ENCODE results near the gene ZNF747.
"Not testable (repeated sequence)": the region's sequence is repeated elsewhere in the genome, so short reads cannot be mapped to it uniquely, and the experiment has no call there.

Gene ZNF747

DNA sequence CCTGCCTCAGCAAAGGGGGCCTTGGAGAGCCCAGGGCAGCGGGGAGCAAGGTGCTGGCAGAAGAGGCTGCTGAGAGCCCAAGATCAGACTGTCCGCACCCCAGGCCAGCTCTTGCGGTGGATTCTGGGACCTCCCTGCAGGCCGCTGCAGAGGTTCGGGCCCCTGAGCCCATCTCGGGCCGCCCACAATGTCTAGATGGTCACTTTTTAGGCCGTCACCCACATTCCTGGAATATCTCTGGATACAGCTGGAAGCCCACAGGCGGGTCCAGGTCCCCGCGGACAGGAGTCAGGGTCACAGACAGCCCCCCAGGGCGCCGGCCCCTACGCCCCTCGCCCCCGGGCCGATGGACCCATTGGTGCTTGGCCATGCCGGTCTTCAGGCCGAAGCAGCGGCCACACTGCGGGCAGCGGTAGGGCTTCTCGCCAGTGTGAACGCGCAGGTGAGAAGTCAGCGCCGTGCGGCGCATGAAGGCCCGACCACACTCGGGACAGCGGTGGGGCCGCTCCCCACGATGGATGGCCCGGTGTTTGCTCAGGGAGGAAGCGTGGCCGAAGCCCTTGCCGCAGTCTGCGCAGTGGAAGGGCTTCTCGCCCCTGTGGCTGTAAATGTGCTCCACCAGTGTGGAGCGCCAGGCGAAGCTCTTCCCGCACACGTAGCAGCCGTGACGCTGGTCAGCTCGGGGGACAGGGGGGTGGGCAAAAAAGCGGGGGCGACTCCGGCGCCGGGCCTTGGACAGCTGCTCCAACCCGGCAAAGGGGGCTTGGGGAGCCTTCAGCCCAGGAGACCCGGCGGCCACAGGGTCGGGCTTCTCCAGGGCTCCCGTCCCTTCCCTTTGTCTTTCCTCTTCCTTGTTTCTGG is 2.1 kb downstream of the ZNF747 start:
- no peak for DNase-seq

DNA sequence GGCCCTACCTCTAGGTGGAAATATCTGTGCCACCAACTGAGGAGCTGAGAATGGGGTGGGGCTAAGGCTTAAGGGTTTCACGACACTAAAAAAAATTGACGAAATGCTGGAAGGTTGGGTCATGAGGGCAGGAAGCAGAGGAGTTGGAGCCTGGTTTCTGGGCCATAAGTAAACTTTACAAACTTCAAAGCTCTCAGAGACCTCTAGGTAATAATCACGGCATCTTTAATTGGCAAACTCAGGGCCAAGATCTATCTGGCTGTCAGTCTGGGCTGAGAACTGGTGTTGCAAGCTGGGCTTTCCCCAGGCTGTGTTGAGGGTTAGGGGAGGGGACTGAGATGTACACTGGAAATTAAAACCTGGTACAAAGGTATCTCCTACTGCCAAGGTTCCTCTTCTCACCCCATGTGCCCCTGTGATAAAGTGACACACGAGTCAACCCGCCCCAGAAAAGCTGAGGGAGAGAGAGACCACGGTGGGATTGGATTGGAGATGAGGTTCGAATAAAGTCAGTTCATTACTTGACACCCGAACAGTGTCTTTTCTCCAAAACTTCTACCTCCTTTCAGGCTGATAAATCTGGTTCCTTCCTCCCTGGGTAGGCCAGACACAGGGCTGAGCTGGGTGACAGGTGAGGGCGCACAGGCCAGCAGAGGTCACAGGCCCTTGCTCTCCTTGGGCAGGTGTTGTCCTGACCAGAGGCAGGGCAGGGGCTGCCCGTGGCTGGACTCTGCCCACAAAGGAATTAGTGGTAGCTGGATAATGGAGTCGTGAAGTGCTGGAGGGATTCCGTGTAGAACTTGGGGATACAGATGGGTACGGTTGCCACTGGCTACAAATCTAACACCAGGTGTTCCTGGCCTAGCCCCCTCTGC is 4.3 kb downstream of the ZNF747 start:
- DNase-seq: no peak

DNA sequence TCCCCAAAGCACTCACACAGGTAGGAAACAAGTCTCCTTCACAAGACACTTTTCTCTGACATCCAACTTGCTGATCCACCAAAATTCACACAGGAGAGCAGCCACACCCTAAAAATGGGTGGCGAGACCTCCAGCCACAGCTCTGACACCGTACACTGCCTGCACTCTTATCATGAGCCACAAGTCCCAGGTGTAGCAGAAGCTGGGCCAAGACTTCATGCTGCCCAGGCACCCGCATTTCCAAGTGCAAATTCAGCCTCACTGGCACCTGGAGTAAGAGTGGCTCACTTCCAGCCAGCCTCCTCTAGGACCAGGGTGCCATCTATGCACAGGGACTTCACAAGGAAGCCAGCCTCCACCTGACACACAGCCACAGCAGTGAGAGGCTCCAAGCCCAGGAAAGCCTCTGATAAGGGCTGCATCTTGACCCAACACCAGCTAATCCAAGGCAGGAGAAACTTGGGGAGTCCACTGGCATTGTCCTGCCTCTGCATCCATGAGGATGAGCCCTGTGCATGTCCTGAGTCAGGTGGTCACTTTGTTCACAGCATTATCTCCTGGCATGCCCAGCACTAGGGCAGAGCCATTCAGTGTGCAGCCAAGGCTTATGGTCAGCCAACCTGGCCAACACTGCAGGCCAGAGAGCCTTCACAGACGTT is 5.7 kb downstream of the ZNF747 start:
- no peak for DNase-seq

DNA sequence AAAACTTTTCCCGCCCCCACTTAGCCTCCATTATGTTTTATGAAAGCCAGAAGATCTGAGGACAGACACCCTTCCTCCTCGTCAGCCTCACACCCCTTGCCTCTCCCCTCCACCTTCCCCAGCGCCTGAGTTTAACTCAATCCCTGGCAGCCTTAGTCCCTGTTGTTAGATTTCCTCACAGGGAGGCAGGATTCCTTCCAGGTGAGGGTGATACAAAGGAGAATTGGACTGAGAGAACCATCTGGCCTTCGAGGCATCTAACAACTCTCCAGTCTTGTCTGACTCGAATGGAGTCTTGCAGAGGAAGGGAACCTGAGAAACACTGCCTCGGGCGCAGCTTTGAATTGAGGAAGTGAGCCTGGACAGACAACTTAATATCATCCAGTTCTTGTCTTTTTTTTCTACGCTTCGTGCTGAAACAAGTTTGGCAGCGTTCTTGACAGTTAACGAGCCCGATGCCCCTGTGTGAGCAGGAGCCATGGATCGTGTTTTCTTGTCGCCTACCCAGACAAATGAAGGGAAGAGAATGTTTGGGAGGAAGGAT is 7.0 kb downstream of the ZNF747 start:
- peak in 1 of 2 experiments; percentile 45 for DNase-seq

DNA sequence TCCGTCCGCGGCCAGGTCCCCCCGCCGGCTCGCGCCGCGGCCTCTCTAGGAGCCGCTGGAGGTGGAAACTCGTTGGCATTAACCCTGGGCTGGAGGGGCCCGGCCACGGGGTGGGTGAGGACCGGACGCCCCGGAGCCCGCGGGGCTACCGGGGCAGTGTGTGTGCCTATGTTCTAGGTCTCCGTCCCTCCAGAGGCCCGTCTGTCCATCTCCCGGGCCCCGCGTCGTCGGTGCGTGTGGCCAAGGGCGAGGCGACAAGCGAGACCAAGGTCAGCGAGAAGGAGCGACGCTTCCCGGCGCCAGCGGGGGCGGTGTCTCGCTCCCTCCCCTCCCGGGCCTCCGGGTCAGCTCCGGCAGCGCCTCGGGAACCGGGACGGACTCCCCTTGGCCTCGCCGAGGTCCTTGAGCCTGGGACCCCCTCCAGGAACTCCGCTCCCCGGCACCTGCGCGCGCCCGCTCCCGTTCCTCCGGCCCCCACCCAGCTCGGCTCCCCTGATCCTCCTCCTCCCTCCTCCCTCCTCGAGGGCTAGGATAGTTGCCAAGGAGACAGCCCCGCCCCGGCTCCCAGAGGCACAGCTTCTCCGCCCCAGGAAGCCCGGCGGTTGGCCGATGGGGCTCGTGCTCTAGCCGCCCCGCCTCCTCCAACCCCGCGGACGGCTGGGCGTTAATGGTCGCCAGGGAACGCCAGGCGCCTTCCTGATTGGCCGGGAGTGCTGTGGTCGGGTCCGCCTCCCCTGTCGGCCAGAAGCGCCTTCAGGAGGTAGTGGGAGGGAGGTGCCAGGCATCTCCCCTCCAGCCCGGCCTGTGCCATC is 7.6 kb downstream of the ZNF747 start:
- peak; percentile 97 to 98 for DNase-seq

DNA sequence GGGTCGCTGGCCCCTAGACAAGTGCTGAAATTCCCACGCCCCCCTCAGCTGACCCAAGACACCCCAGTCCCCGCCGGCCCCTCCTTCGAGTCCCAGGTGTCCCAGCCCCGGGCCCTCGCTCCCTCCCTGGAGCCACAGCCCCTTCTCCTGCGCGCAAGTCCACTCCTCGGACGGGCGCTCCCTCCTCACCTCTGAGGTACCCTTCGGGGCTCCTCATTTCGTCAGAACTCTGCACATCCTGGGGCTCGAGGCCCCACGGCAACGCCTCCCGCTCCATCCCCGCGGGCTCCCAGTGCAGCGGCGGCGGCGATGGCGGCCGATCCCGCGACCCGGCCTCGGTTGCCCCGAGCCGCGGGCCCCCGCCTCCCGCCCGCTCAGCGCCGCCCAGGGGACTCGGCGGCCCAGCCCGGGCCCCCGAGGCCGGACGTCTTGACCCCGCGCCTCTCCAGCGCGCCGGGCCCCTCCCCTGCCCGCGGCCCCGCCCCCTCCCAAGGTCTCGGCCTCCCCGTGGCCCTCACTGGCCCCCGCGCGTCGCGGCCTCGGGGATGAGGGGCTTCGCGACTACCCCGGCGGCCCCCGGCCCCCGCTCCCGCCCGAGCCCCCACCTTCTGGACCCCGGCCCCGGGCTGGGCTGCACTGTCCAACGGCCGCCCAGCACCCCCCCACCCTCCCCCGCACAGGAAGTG is 8.4 kb downstream of the ZNF747 start, which contains the start of gene ZNF768:
ZNF768 (minus strand) TSS at position 430 of the 686 bp plus-strand sequence; CDS start at position 277, 153 bp downstream.
- peak; percentile 49 to 65 for DNase-seq

DNA sequence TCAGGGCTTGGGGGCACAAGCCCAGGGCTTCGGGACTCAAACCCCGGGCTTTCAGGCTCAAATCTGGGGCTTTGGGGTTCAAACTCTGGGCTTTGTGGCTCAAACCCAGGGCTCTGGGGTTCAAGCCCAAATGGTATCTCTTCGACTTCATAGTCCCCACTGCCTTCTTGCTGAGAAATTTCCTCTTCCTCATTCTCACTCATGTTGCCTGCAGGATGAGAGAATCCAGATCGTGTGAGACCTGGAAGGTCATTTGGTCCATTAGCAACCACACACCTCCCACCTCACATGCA is 8.9 kb downstream of the ZNF747 start:
- DNase-seq: no peak

DNA sequence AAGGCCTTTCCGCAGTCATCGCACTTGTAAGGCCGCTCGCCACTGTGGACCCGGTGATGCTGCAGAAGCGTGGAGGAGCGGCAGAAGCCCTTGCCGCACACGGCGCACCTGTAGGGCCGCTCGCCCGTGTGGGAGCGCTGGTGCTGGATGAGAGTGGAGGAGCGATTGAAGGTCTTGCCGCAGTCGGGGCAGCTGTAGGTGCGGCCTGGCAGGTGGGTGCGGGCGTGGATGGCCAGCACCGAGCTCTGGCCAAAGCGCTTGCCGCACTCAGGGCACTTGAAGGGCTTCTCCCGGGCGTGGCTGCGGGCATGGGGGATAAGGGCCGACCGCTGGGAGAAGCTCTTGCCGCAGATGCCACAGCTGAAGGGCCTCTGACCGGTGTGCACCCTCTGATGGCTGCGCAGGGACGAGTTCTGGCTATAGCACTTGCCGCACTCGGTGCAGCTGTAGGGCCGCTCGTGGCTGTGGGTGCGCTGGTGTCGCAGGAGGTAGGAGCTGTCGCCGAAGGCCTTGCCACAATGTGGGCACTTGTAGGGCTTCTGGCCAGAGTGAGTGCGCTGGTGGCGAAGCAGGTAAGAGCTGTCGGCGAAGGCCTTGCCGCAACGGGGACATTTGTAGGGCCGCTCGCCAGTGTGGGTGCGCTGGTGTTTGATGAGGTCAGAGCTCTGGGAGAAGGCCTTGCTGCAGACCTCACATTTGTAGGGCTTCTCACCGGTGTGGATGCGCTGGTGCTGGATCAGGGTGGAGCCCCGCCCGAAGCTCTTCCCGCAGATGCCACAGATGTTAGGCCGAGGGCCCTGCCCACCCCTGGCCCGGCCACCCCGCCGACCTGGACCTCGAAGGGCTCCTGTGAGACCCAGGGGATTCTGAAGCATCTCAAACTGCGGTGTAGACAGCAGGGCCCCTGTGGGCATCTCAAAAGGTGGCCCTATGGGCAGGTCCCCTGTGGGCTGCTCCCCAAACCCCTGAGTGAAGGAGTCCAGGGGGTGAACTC is 9.8 kb downstream of the ZNF747 start:
- no peak for DNase-seq

DNA sequence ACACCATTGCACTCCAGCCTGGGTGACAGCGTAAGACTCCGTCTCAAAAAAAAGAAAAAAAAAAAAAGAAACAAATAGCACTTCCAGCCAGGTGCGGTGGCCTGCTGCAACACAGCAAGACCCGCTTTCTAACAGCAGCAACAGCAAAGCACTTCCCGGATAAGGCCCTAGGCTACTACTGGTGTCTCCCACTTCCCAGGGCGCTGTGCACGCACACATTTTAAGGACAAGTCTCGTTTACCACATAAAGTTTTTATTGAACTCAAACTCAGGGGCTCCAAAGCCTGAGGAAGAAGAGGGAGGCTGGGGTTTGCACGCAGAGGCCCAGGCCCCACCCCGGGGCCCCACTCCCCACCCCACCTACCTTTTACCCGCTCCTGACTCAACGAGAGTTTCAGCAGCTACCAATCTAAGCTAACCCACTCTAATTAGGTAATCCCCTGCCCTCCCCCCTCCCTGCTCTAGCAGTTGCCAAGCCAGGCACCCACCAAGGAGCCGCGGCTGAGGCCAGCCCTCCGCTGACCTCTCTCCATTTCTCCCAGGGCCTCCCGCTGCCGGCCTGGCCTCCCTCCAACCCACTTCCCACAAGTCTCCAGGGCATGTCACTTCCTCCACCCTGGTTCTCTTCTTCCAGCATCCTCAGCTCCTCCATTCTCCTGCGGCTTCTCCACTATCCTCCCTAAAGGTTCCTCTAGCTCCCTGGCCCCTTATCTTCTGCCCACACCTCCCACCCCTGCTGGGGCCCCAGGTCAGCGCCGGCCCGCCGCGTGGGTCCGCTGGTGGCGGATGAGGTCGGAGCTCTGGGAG is 10.7 kb downstream of the ZNF747 start:
- DNase-seq: no peak

DNA sequence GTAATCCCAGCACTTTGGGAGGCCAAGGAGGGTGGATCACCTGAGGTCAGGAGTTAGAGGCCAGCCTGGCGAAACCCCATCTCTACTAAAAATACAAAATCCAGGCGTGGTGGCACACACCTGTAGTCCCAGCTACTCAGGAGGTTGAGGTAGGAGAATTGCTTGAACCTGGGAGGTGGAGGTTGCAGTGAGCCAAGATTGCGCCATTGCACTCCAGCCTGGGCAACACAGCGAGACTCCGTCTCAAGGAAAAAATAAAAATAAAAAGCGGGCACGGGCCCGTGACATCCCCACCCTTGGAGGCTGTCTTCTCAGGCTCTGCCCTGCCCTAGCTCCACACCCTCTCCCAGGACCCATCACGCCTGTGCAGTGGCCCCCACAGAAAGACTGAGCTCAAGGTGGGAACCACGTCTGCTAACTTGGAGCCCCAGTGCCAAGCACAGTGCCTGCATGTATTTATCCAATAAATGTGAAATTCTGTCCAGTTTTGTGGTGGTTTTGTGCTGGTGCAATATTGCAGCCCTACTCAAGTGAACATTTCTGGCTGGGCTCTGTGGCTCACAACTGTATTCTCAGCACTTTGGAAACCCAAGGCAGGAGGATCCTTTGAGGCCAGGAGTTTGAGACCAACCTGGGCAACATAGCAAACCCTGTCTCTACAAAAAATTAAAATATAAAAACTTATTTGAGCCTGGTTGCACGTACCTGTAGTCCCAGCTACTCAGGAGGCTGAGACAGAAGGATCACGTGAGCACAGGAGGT is 11.8 kb downstream of the ZNF747 start:
- DNase-seq: not testable (repeated sequence)

DNA sequence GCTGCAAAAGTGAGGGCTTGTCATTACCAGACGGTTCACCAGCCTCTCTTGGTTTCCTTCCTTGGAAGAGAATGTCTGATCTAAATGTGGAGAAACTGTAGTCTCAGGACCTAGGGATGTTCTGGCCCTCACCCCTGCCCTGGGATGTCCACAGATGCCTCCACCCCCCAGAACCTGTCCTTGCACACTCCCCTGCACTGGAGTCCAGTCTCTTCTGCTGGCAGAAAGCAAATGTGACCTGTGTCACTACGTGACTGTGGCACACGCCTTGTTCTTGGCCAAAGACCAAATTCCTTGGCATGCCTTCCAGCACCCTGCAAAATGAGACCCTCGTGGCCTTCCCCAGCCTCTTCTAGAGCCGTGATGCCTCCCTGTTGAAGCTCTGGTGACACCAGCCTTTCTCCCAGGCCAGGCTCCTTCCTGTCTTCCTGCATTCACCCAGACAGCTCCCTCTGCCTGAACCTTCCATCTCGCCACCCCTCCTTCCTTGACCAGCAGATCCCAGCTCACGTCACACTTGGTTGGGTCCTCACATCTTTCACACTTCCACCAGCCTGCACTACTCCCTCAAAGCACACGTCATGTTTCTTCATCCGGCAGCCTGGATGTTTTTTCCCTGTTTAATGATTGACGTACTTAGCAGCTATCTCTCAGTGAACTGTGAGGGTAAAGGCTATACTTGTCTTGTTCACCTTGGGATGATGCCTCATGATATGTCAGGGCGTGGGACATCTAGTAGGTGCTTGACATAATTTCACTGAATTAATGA is 12.6 kb downstream of the ZNF747 start:
- no peak for DNase-seq

DNA sequence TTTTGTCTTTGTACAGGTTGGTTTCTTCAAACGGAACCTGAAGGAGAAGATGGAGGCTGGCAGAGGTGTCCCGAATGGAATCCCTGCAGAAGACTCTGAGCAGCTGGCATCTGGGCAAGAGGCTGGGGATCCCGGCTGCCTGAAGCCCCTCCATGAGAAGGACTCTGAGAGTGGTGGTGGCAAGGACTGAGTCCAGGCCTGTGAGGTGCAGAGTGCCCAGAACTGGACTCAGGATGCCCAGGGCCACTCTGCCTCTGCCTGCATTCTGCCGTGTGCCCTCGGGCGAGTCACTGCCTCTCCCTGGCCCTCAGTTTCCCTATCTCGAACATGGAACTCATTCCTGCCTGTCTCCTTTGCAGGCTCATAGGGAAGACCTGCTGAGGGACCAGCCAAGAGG is 13.2 kb downstream of the ZNF747 start:
- DNase-seq: no peak

DNA sequence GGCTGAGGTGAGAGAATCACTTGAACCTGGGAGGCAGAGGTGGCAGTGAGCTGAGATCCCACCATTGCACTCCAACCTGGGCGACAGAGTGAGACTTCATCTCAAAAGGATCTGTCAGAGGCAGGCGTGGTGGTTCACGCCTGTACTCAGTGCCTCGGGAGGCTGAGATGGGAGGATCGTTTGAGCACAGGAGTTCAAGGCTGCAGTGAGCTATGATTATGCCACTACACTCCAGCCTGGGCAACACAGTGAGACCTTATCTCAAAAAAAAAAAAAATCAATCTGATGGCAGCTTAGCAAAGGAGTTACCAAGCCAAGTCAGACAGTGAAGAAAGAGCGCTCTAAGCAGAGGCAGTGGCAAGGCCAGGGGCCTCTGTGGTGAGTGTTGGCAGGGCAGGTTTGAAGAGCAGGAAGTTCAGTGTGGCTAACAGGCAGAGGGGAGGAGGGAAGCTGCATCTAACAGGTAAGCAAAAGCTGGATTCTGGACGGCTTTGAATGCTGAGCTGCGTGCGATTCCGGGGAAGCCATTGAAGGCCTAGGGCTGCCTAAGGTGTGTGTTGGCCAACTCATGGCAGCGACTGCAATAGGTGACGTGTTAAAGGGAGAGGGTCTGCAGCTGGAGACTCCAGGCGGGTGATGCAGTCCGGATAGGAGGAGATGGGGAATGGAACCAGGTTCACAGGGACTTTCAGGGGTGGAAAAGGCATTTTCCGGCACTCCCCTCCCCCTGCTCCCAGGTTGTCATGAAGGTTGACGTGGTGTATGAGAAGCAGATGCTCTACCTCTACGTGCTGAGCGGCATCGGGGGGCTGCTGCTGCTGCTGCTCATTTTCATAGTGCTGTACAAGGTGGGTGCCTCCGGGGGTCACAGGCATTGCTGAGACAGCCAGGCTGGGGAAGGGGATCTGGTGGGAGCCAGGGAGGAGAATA is 15.3 kb downstream of the ZNF747 start:
- DNase-seq: no peak

DNA sequence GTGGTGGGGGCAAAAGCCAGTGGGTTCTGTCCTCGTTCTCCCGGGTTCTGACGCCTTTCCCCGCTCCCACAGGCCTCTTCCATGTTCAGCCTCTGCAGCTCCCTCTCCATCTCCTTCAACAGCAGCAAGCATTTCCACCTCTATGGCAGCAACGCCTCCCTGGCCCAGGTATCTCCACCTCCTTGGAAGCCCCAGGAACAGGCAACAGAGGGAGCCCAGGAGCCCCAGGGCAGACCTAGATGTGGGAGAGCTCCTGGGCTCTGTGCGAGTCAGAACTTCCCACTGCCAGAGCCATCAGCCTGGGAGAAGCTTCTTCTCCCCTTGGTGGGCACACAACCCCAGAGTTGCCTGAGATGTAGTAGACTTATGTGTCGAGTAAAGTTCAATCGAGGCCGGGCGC is 16.1 kb downstream of the ZNF747 start:
- DNase-seq: no peak

DNA sequence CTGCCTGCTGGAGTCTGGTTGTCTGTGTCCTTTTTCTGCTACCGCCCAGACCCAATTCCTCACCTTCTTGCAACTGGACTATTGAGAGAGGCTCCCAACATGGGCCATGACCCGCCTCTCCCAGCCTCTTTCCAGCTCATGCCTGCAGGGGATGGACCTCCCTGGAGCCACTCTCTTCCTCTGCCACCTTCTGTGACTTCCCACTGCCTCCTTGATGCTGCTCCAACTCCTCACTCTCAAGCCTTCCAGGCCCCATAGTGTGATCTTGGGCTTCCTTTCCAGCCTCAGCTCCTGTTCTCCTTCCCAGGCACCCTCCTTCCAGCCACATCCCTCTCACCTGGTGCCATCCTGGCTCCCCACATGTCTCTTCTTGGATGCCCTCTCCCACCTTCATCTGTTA is 19.4 kb downstream of the ZNF747 start:
- no peak for DNase-seq

DNA sequence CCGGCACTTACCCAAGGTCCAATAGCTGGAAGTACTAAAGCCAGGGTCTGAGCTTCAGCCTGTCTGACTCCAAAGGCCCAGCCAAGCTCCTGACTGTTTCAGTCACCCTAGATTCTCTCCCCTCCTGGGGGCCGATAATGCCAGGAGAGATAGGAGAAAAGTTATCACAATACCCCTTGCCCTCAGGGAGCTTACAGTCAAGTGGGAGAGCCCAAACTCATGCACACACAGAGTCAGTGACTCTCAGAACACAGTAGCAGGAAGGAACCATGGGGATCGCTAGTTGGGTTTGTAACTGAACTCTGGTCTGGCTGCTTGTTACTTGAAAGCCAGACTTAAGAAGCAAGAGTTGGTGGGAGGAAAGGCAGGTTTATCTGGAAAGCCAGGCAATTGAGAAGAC is 23.1 kb downstream of the ZNF747 start:
- DNase-seq: no peak

All from activated T-cell treated with anti-CD3 and anti-CD28 coated beads, Interleukin-2, amount 50 U/mL, for 48 hours (primary cell).